Fibroblast of upper back skin (primary cell): ENCODE measurements around the gene CLIP3.

Source experiments
- DNase-seq: peaks from one replicate; pipeline ENCODE4 v3.0.0-alpha.2; 2013

The CLIP3 gene

DNA sequence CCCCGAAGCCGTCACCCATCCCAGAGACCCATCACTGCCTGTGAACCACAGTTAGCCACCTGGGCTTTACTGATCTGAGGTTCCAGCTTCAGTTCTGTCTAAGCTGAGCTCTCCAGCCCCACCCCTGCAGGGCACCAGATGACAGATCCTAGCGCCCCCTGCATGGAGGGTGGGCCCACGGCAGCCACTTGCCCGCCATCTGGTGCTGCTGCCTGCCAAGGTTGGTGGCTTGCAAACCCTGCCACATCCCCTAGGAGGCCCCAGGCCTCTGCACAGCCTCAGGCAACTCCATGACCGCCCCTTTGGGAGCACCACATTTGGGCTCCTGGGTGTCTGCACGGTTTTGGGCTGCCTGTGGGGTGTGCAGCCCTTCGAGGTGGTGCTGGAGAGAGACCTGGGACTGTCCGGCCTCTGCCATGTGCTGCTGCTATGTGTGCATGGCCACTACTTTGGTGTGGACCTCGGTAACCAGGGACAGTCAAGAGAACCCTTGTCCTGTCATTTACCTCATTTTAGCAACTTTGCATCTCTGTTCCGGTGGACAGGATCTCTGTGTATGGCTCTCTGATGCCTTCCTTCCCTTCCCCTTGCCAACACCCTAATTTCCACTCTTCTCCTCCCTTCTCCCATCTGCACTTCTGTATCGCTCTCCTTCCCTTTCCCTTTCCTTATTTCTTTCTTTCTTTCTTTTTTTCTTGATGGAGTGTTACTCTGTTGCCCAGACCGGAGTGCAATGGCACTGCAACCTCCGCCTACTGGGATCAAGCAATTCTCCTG is 55.0 kb downstream of the CLIP3 start:
- DNase-seq: no peak

DNA sequence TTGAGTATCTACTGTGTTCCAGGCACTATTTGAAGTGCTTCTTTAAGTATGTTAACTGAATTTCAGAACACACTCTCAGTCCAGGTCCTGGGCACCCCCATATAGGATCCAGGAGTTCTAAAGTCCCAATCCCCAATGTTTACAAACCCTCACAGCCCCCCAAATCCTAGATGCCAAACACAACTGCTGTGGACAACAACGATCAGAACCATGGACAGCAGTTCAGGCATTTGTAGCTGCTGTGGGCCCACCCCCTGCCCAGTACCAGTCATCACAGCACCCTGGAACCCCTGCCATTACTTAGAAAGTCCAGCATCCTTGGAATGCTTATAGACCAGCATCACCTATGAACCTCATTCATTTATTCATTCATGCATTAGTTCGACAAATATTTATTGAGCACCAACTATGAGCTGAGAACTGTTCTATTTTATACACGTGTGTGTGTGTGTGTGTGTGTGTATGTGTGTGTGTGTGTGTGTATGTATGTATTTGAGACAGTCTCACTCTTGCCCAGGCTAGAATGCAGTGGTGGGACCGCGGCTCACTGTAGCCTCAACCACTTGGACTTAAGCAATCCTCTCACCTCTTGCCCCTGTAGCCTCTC is 57.0 kb downstream of the CLIP3 start:
- DNase-seq: peak; percentile 23

DNA sequence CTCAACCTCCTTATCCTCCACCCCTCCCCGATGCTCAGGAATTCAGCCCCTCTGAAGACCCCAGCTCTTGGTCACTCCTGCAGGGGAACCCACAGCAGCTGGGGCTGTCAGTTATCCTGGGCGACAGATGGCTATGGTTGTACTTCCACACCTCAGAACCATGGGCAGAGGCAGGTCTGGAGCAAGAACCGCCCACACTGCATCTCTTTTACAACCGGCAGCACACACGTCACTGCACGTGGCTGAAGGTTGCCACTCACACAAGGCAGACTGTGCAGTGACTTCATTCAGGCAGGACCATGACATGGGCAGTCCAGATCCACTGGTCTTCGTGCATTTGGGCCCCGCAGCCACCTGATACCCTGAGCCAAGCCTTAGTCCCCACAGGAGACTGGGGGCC is 59.2 kb downstream of the CLIP3 start:
- DNase-seq: no peak

DNA sequence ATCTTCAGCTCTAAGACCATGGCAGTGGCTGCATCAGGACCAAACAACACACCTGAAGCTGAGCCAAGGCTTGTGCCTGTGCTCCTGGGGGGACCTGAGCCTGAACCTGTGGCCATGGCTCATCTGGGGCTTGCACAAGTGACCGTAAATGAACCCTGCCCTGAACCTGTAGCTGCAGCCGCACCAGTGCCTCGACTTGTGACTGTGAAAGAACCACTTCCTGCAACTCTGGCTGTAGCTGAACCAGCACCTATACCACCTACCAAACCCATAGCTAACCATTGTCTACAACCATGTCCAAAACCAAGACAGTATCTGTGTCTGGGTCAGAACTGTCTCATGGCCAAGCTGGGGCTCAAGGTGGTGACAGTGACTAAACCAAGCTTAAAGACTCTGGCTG is 65.9 kb downstream of the CLIP3 start:
- no peak for DNase-seq
